Endothelial cell of umbilical vein (primary cell): ENCODE results near the gene TECTA. TPM values are rescaled to one million over a fixed set of nuclear protein-coding genes. Genes with fewer than 3 reads are reported as not detected.

ENCODE experiments used
- BruUV-seq: library from RNA; stranded (reverse); fragments of 400-500 nt; replicated peaks from 2 replicates; lab custom pipeline; 2021; lab: Mats Ljungman, UMichigan
- CTCF ChIA-PET: fragments of 300-600, 350-600 bp; sonication (Branson Sonifier 250); formaldehyde crosslinking; loops from one replicate; lab custom pipeline; 2021; ENCODE audit warnings: antibody characterized with exemption, inconsistent platforms; lab: Charles Lee
- POLR2A ChIA-PET: fragments of 300-600, 350-600 bp; sonication (Branson Sonifier 250); formaldehyde crosslinking; loops from one replicate; lab custom pipeline; 2021; ENCODE audit warnings: antibody characterized with exemption, inconsistent platforms; lab: Charles Lee
- DNase-seq: peaks from one replicate; pipeline ENCODE4 v3.0.0-alpha.2; 2011; ENCODE audit warnings: low read depth, low spot score
- FAIRE-seq: peaks from 2 replicates; lab custom pipeline; 2011; peaks lifted over from hg19 to GRCh38; lab: Jason Lieb, UNC
- H2AFZ ChIP-seq: 2 replicates; pipeline ENCODE4 v1.6.0; 2012; ENCODE audit warnings: low read depth, low read length, control low read depth, inconsistent platforms
- H3K27ac ChIP-seq: 2 replicates; pipeline ENCODE4 v1.5.1; 2011; ENCODE audit warnings: low read depth, mild to moderate bottlenecking, control low read depth, low read length, moderate library complexity; ENCODE audit not compliant: insufficient read depth
- H3K27me3 ChIP-seq, 2 experiments: 2 replicates each; pipeline versions ENCODE4 v1.6.0 to v1.6.1; 2011; ENCODE audit warnings: low read length in 2 of 2, mixed read lengths in 1 of 2; ENCODE audit not compliant: control insufficient read depth in 2 of 2, insufficient read depth in 2 of 2
- H3K36me3 ChIP-seq, 2 experiments: 2 replicates in 1 of 2; 3 replicates in 1 of 2; pipeline ENCODE4 v1.5.1; 2011; ENCODE audit warnings: low read length in 2 of 2, mild to moderate bottlenecking in 1 of 2, moderate library complexity in 1 of 2; ENCODE audit not compliant: control insufficient read depth in 2 of 2, insufficient read depth in 2 of 2; ENCODE audit errors: extremely low read depth in 1 of 2
- H3K4me1 ChIP-seq: 3 replicates; pipeline ENCODE4 v1.5.1; 2011; ENCODE audit warnings: mild to moderate bottlenecking, low read length; ENCODE audit not compliant: control insufficient read depth, insufficient read depth; ENCODE audit errors: extremely low read depth
- H3K4me2 ChIP-seq: 2 replicates; pipeline ENCODE4 v1.6.1; 2011; ENCODE audit warnings: low read length, control low read depth, mixed read lengths; ENCODE audit not compliant: insufficient read depth
- H3K4me3 ChIP-seq, 3 experiments: fragments of 200-600 bp in 1 of 3; sonication (generic), shearing (Covaris generic) in 1 of 3; replicated peaks in 1 of 3; 2 replicates each; pipeline ENCODE4 v1.5.1; 2011 to 2016; ENCODE audit warnings: control low read depth in 3 of 3, low read length in 3 of 3, mild to moderate bottlenecking in 2 of 3, inconsistent platforms in 1 of 3, low read depth in 1 of 3, moderate library complexity in 1 of 3; ENCODE audit not compliant: insufficient read depth in 1 of 3
- H3K79me2 ChIP-seq: 2 replicates; pipeline ENCODE4 v1.6.0; 2012; ENCODE audit warnings: low read length, inconsistent platforms; ENCODE audit not compliant: control insufficient read depth, insufficient read depth
- H3K9ac ChIP-seq: replicated peaks from 2 replicates; pipeline ENCODE3; 2011; ENCODE audit warnings: low read length, control low read depth; ENCODE audit not compliant: insufficient read depth; ENCODE audit errors: extremely low read depth
- H3K9me1 ChIP-seq: replicated peaks from 3 replicates; pipeline ENCODE4 v1.6.0; 2011; ENCODE audit warnings: mild to moderate bottlenecking, low read length; ENCODE audit not compliant: control insufficient read depth, insufficient read depth; ENCODE audit errors: extremely low read depth
- H3K9me3 ChIP-seq: replicated peaks from 2 replicates; pipeline ENCODE4 v1.5.1; 2012; ENCODE audit warnings: low read length, inconsistent platforms; ENCODE audit not compliant: control insufficient read depth, insufficient read depth
- H4K20me1 ChIP-seq: replicated peaks from 2 replicates; pipeline ENCODE3; 2011; ENCODE audit warnings: mild to moderate bottlenecking, low read length; ENCODE audit not compliant: control insufficient read depth, insufficient read depth; ENCODE audit errors: extremely low read depth
- CTCF ChIP-seq, 2 donors: IDR thresholded peaks; 1 replicate in 1 of 2; 2 replicates in 1 of 2; pipeline ENCODE4 v1.5.1; 2011; ENCODE audit warnings: low read length in 2 of 2, mild to moderate bottlenecking in 2 of 2, moderate library complexity in 2 of 2, control low read depth in 1 of 2, inconsistent platforms in 1 of 2, low read depth in 1 of 2; ENCODE audit not compliant: insufficient read depth in 1 of 2; ENCODE audit errors: extremely low read depth in 1 of 2
- EZH2 ChIP-seq: IDR thresholded peaks from 2 replicates; pipeline ENCODE4 v1.6.1; 2012; ENCODE audit warnings: borderline replicate concordance, low read depth, mild to moderate bottlenecking, moderate library complexity, low read length, inconsistent platforms; ENCODE audit not compliant: severe bottlenecking
- FOS ChIP-seq: IDR thresholded peaks from 2 replicates; pipeline ENCODE4 v1.6.1; 2011; ENCODE audit warnings: mild to moderate bottlenecking, low read length, moderate library complexity, borderline replicate concordance; ENCODE audit not compliant: insufficient read depth
- GATA2 ChIP-seq: IDR thresholded peaks from 2 replicates; pipeline ENCODE4 v1.7.0; 2011; ENCODE audit warnings: low read depth, mild to moderate bottlenecking, moderate library complexity, mixed read lengths, low read length; ENCODE audit not compliant: insufficient read length, insufficient read depth
- JUN ChIP-seq: IDR thresholded peaks from 2 replicates; pipeline ENCODE4 v1.6.1; 2011; ENCODE audit warnings: borderline replicate concordance, low read depth; ENCODE audit not compliant: insufficient read length, insufficient read depth
- MAX ChIP-seq: IDR thresholded peaks from 2 replicates; pipeline ENCODE4 v1.6.1; 2011; ENCODE audit not compliant: insufficient read depth, insufficient read length
- MYC ChIP-seq: IDR thresholded peaks from one replicate; pipeline ENCODE4 v1.6.1; 2011; ENCODE audit warnings: mild to moderate bottlenecking, low read depth, low read length
- POLR2A ChIP-seq: IDR thresholded peaks from 2 replicates; pipeline ENCODE4 v1.6.1; 2012; ENCODE audit warnings: low read depth, mild to moderate bottlenecking, control low read depth, low read length
- POLR2AphosphoS5 ChIP-seq: IDR thresholded peaks from 2 replicates; pipeline ENCODE4 v1.6.1; 2012; ENCODE audit warnings: low read depth, mild to moderate bottlenecking, control low read depth, low read length, moderate library complexity; ENCODE audit not compliant: insufficient read depth
- dilution Hi-C: fragments of 300-500 bp; cut with MboI; formaldehyde crosslinking; loops from one replicate; pipeline ENCODE4 v1.15.0; 2019; ENCODE audit warnings: low sequenced_read_pairs; ENCODE audit not compliant: extremely low pct_ligation_motif_present
- intact Hi-C: fragments of 100-400 bp; cut with micrococcal nuclease; formaldehyde crosslinking; loops from one replicate; pipeline ENCODE4 v1.10.0; 2022
- polyA plus RNA-seq, 4 experiments: library from polyadenylated mRNA; depleted of rRNA in 3 of 4; stranded (reverse) in 3 of 4; unstranded in 1 of 4; fragments of >200 nt; gene quantifications; 2 replicates each; pipeline versions ENCODE4 v1.2.1 to v1.2.3, GENCODE V29; 2011 to 2012; ENCODE audit warnings: missing spikeins in 1 of 4
- total RNA-seq: library from RNA; stranded (reverse); gene quantifications from 2 replicates; pipeline ENCODE4 v1.2.3, GENCODE V29; 2021

The TECTA gene
- total and polyA plus RNA-seq, 2 donors (not counting 3 experiments of a cell fraction or from before 2014, with no cell fraction given): 0.44 to 0.69 TPM

- TF ChIP-seq FOS (no peak), EZH2 (no peak), GATA2 (no peak), POLR2A (no peak), JUN (no peak), POLR2AphosphoS5 (no peak), MAX (no peak), MYC (no peak), CTCF (IDR thresholded peaks at IDR 0.05; ENCODE audit: extremely low read depth in 1 of 2, insufficient read depth in 1 of 2, low read depth in 1 of 2, low read length in 2 of 2) (no peak)
- BruUV-seq: no TSS peak
- Histone ChIP-seq H3K79me2 (no peaks in the 10 kb centered on the region), H3K27me3 (no peaks in the 10 kb centered on the region), H3K4me1 (peaks cover 5% of the 10 kb centered on the region), H4K20me1 (no peaks in the 10 kb centered on the region), H2AFZ (no peak overlapping the region), H3K4me3 (no peak overlapping the region), H3K9me3 (no peaks in the 10 kb centered on the region), H3K36me3 (no peaks in the 10 kb centered on the region), H3K4me2 (no peak overlapping the region), H3K9me1 (no peaks in the 10 kb centered on the region), H3K27ac (no peak overlapping the region), H3K9ac (no peak overlapping the region)
- CTCF ChIA-PET: interaction anchor here (1.0 to 1.7 kb wide), 4 partner anchors 86 to 680 kb away, joined by 3 to 4 read pairs (median 3); partner anchors contain the start of gene GRIK4
- dilution Hi-C loops (no loop called here), intact Hi-C loops (loop anchor here (5.0 kb wide), 1 partner anchor 75 kb away; no protein-coding TSS in a partner anchor)
- no peak for FAIRE-seq
- DNase-seq: no peak
- POLR2A ChIA-PET: no interaction called here
Measured at GRCh38 chr11:121191818-121192217, 90.8 kb downstream of the TECTA start.
